Measurements from ENCODE around the gene ATP9B. TPM values are rescaled to one million over a fixed set of nuclear protein-coding genes. Genes with fewer than 3 reads are reported as not detected.

The ATP9B gene
- total RNA-seq, 1 donor from 2014 or later, result 45.3 TPM

DNA sequence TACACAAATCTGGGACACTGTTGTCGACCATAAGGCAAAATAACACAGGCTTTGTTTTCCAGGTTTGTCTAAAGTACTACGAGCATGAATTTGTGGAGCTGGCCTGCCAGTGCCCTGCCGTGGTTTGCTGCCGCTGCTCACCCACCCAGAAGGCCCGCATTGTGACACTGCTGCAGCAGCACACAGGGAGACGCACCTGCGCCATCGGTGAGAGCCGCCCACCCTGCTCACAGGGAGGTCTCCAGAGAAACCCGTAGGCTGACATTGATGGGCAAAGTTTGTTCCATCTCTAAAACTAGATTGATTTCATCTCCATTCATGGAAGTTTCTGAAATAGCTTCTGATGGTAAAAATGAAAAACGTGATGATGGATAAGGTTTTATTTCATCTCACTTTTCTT is 276.2 kb downstream of the ATP9B start:
- H3K36me3 Mint-ChIP-seq (ENCODE audit: insufficient read depth), result peaks cover 25% of the 10 kb centered on the region
- peaks cover 9% of the 10 kb centered on the region for H3K4me1 Mint-ChIP-seq (ENCODE audit: low read depth)
- TF ChIP-seq, protein P1, sequence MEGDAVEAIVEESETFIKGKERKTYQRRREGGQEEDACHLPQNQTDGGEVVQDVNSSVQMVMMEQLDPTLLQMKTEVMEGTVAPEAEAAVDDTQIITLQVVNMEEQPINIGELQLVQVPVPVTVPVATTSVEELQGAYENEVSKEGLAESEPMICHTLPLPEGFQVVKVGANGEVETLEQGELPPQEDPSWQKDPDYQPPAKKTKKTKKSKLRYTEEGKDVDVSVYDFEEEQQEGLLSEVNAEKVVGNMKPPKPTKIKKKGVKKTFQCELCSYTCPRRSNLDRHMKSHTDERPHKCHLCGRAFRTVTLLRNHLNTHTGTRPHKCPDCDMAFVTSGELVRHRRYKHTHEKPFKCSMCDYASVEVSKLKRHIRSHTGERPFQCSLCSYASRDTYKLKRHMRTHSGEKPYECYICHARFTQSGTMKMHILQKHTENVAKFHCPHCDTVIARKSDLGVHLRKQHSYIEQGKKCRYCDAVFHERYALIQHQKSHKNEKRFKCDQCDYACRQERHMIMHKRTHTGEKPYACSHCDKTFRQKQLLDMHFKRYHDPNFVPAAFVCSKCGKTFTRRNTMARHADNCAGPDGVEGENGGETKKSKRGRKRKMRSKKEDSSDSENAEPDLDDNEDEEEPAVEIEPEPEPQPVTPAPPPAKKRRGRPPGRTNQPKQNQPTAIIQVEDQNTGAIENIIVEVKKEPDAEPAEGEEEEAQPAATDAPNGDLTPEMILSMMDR (IDR thresholded peaks at IDR 0.05; ENCODE audit: unreplicated experiment), result no peak
- no peaks in the 10 kb centered on the region for H3K27me3 Mint-ChIP-seq
- H3K27ac Mint-ChIP-seq, result peak overlapping the region; percentile 56
- no peak overlapping the region for H3K4me3 Mint-ChIP-seq (ENCODE audit: low read depth)
- no peak for DNase-seq (ENCODE audit: low spot score, unreplicated experiment)
- no peaks in the 10 kb centered on the region for H3K9me3 Mint-ChIP-seq (ENCODE audit: low read depth)

DNA sequence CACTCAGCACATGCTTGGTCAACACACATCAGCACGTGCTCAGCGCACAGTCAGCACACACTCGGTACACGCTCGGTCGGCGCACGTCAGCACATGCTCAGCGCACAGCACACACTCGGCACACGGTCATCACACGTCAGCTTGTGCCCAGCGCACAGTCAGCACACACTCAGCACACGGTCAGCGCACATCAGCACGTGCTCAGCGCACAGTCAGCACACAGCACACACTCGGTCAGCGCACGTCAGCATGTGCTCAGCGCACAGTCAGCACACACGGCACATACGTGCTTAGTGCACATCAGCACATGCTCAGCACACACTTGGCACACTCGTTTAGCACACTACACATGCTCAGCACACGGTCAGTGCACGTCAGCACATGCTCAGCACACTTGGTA is 276.8 kb downstream of the ATP9B start:
- no peak overlapping the region for H3K27ac Mint-ChIP-seq
- no peaks in the 10 kb centered on the region for H3K27me3 Mint-ChIP-seq
- TF ChIP-seq, protein P1 (IDR thresholded peaks at IDR 0.05; ENCODE audit: unreplicated experiment), result no peak
- peaks cover 9% of the 10 kb centered on the region for H3K4me1 Mint-ChIP-seq (ENCODE audit: low read depth)
- H3K36me3 Mint-ChIP-seq (ENCODE audit: insufficient read depth), result peaks cover 26% of the 10 kb centered on the region
- H3K4me3 Mint-ChIP-seq (ENCODE audit: low read depth), result no peak overlapping the region
- no peaks in the 10 kb centered on the region for H3K9me3 Mint-ChIP-seq (ENCODE audit: low read depth)
- DNase-seq (ENCODE audit: low spot score, unreplicated experiment), result no peak

DNA sequence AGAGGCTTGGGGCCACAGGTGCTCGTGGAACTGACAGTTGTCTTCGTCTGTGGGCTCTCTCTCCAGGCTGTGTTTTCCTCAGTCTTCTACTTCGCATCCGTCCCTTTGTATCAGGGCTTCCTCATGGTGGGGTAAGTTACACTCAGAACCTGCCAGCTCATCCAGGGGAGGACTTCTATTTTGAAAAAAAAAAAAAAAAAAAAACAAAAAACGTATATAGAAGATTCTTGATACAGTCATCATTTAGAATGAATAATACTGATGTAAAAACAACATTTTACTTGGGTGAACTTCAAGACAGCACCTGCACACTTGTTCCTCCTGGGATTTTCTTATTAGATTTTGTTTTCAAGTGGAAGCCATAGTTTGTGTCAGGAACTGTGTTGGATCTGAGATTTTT is 278.9 kb downstream of the ATP9B start:
- TF ChIP-seq, protein P1 (IDR thresholded peaks at IDR 0.05; ENCODE audit: unreplicated experiment), result no peak
- DNase-seq (ENCODE audit: low spot score, unreplicated experiment), result no peak
- Mint-ChIP-seq H3K36me3 (ENCODE audit: insufficient read depth) (peaks cover 26% of the 10 kb centered on the region), H3K27me3 (no peaks in the 10 kb centered on the region), H3K4me3 (ENCODE audit: low read depth) (no peak overlapping the region), H3K27ac (no peak overlapping the region), H3K4me1 (ENCODE audit: low read depth) (peaks cover 9% of the 10 kb centered on the region), H3K9me3 (ENCODE audit: low read depth) (no peaks in the 10 kb centered on the region)

DNA sequence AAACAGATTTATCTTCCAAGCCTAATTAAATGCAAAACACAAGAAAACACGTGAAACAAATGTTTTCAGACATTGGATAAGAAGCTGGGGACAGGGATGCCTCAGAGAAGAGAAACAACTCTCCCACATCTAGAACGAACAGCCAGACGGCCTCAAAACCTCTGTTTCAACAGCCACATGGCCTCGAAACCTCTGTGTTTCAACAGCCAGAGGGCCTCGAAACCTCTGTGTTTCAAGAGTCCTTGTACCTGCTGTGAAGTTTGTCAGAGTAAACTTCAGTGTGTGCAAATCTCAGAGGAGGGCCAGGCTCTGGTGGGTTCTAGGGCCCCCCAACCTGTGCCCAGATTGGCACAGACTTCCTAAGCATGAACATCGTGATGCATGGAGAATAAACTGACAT is 283.2 kb downstream of the ATP9B start:
- no peaks in the 10 kb centered on the region for H3K4me1 Mint-ChIP-seq (ENCODE audit: low read depth)
- no peaks in the 10 kb centered on the region for H3K9me3 Mint-ChIP-seq (ENCODE audit: low read depth)
- no peak overlapping the region for H3K4me3 Mint-ChIP-seq (ENCODE audit: low read depth)
- no peak overlapping the region for H3K27ac Mint-ChIP-seq
- no peak for DNase-seq (ENCODE audit: low spot score, unreplicated experiment)
- TF ChIP-seq, protein P1 (IDR thresholded peaks at IDR 0.05; ENCODE audit: unreplicated experiment), result no peak
- peaks cover 14% of the 10 kb centered on the region for H3K36me3 Mint-ChIP-seq (ENCODE audit: insufficient read depth)
- no peaks in the 10 kb centered on the region for H3K27me3 Mint-ChIP-seq

DNA sequence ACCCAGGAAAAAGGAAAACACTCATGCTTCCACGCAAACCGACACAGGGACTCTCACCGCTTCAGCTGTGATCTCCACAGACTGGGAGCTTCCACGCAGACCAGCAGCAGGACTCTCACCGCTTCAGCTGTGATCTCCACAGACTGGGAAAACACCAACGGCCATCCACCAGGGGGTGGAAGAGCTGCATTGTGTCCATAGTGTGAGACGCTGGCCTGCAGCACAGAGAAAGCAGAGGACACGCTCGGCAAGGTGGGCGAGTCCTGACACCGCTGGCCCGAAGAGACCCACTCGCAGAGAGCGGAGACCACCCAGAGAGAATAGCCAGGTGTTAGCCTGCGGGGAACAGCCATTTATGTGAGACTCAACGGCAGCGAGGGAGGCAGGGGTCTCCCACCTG is 284.1 kb downstream of the ATP9B start:
- Mint-ChIP-seq H3K36me3 (ENCODE audit: insufficient read depth) (peaks cover 13% of the 10 kb centered on the region), H3K4me1 (ENCODE audit: low read depth) (no peaks in the 10 kb centered on the region), H3K4me3 (ENCODE audit: low read depth) (no peak overlapping the region), H3K27me3 (no peaks in the 10 kb centered on the region), H3K27ac (no peak overlapping the region), H3K9me3 (ENCODE audit: low read depth) (no peaks in the 10 kb centered on the region)
- TF ChIP-seq, protein P1 (IDR thresholded peaks at IDR 0.05; ENCODE audit: unreplicated experiment), result peak; percentile 47
- DNase-seq (ENCODE audit: low spot score, unreplicated experiment), result no peak

All from progenitor cell of endocrine pancreas (in vitro differentiated cells).